ENCODE data around the gene CCER1. TPM values are rescaled to one million over a fixed set of nuclear protein-coding genes. Genes with fewer than 3 reads are reported as not detected.
A peak's percentile ranks its signal among the peaks of the same experiment; 100 is the strongest.
"Not testable (repeated sequence)": the region's sequence is repeated elsewhere in the genome, so short reads cannot be mapped to it uniquely, and the experiment has no call there.

The CCER1 gene, protein sequence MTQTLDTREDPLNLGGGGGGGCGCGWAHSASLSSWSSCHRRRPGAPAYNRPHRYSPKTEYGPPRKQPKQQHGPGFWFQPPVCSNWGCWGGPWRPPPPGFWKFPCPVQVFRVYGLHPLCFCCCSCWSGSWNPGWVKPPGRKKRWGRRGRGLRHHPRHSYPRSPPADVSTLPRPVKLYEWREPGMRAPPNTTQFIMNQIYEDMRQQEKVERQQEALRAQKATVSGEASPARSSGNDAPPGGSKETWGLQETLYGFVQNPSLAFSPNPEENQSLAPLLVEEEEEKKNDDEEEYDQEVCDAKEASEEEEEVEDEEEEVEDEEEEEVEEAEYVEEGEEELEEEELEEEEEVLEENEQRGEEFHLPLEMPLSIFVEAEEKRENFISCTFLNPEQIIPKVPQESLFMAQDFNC
- total RNA-seq, result under 1 TPM in 4 of 8 experiments, not detected in 4; 0.07 to 0.62 (median 0.20) TPM

DNA sequence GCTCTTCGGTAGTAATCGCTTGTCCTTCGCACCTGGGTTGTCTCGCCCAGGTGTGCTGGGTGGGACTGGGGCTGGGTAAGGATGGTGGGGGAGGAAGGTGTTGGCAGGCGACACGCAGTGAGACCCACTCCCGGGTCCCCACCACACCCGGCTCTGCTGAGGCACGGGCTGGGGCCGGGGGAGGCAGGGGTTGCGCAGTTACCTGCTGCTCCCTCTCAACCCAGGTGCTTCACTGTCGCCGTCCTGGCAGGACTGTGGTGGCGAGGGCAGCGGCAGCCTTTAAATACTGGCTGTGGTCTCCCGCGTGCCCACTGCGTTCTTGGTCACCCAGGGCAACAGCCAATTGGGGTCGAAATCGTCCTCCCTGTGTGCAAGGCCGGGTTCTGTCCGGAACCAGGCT lies at the start of gene CCER1:
Gene CCER1 (minus strand): TSS at position 256 of the 400 bp plus-strand sequence. CDS start 434 bp downstream, outside the sequence.
- Histone ChIP-seq H3K4me3 (no peak within 1 kb of the TSS), H3K4me1 (replicated peaks in 1 of 2) (peaks cover 7 to 18% of the 10 kb centered on the region in 2 donors), H3K27ac (no peak within 1 kb of the TSS)
- WGBS, 10 experiments, result 100% methylated on average over 1 of the region's 22 CpGs; no CpG with 5 or more reads in 9 of the 10 experiments
- no peak for ATAC-seq (replicated peaks in 6 of 8)
- in situ Hi-C loops (cut with MboI; ENCODE audit: low pct_unique_long_range_greater_than_20kb in 2 of 9, low sequenced_read_pairs in 9 of 9, unreplicated experiment in 9 of 9), result loop anchor here in 3 of 9 experiments (25.0 kb wide), 3 partner anchors 357 to 1418 kb away; partner anchors contain the start of gene POC1B (in 1 of the 3)

DNA sequence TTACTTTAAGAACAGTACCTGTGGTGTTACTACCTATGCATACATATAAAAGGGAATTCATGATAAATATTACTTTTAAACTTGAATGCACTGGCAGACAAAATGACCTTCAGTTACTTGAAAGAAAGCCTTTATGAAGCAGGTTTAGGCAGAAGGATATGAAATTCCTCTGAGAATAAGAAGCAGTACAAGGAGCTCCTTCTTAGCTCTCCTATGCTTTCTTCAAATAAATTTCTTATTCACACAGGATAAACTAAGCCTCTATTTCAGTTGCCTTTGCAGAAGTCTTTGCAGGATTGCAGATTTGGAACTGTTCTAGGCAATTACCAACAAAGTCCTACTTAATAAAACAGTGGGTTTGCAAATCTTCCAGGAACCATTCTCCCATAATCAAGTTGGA lies 48.8 kb upstream of the CCER1 start:
- no peak for ATAC-seq (replicated peaks in 6 of 8)
- Histone ChIP-seq H3K4me3 (no peak overlapping the region), H3K4me1 (replicated peaks in 1 of 2) (no peaks in the 10 kb centered on the region), H3K27ac (no peak overlapping the region)
- in situ Hi-C loops (cut with MboI; ENCODE audit: low pct_unique_long_range_greater_than_20kb in 2 of 9, low sequenced_read_pairs in 9 of 9, unreplicated experiment in 9 of 9), result no loop called here

DNA sequence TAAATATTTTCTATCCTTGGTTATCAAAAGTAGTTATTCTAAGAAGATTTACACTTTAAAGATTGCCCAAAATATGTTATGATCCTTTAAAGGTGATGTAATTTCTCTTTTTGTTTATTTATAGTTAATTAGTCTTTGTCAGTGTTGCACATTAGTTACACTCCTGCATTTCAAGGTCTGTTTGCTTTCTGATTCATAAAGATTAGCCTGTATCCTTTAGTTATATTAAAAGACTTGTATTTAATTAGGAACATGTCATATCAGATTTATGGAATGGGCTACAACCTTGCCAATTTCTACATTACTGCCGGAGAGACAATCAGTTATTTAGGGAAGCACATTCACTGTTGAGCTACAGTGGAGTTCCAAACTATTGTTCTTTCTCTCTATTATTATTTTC lies 46.3 kb upstream of the CCER1 start:
- 25 to 100% (median 93%) methylated on average over 1 of the region's 1 CpG; no CpG with 5 or more reads in 2 of the 10 experiments for WGBS, 10 experiments
- H3K27ac ChIP-seq, result no peak overlapping the region
- H3K4me3 ChIP-seq, result no peak overlapping the region
- ATAC-seq (replicated peaks in 6 of 8), result no peak
- no peaks in the 10 kb centered on the region for H3K4me1 ChIP-seq (replicated peaks in 1 of 2)
- in situ Hi-C loops (cut with MboI; ENCODE audit: low pct_unique_long_range_greater_than_20kb in 2 of 9, low sequenced_read_pairs in 9 of 9, unreplicated experiment in 9 of 9), result no loop called here

DNA sequence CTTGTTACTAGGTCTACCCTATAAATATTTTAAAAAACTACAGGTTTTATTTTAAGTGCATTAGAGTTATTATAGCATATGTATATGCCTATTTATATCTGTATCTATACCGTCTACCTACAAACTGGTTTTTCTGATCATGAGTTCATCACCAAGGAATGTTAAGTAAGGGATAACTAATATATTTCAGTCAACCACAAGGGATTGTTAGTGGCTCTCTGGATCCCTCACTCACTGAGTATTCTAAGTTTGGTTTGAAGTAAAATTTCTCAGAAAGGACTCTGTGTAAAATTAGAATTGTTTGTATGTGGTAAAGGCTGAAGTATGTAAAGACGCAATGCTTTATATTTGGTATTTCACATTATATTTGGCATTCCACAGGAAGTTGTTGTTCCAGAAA lies 45.0 kb upstream of the CCER1 start:
- Histone ChIP-seq H3K4me3 (no peak overlapping the region), H3K4me1 (replicated peaks in 1 of 2) (no peaks in the 10 kb centered on the region), H3K27ac (no peak overlapping the region)
- no peak for ATAC-seq (replicated peaks in 6 of 8)
- 67 to 100% (median 92%) methylated on average over 1 to 2 of the region's 2 CpGs for WGBS, 10 experiments
- in situ Hi-C loops (cut with MboI; ENCODE audit: low pct_unique_long_range_greater_than_20kb in 2 of 9, low sequenced_read_pairs in 9 of 9, unreplicated experiment in 9 of 9), result loop anchor here in 5 of 9 experiments (25.0 kb wide), 2 partner anchors 112 to 337 kb away; partner anchors contain the start of gene LUM (in 2 of the 5)

DNA sequence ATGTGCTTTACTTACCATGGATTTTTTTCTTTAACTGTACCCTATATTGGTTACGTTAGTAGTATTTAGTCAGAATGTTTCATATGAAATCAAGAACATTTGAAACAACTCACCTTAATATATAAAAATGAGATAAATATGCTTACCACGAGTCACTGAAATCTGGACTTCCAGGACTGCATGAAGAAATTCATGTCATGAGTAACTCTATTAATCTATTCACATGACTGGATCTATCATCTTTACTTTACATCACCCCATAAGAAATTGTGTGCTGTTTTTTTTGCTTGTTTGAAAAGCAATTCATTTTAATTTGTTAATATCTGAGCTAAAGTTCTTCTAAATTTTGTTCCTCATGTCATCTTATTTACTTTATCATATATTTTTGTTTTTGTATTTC lies 44.6 kb upstream of the CCER1 start:
- Histone ChIP-seq H3K27ac (no peak overlapping the region), H3K4me3 (no peak overlapping the region), H3K4me1 (replicated peaks in 1 of 2) (no peaks in the 10 kb centered on the region)
- in situ Hi-C loops (cut with MboI; ENCODE audit: low pct_unique_long_range_greater_than_20kb in 2 of 9, low sequenced_read_pairs in 9 of 9, unreplicated experiment in 9 of 9), result loop anchor here in 5 of 9 experiments (25.0 kb wide), 2 partner anchors 113 to 338 kb away; partner anchors contain the start of gene LUM (in 2 of the 5)
- no peak for ATAC-seq (replicated peaks in 6 of 8)
- 43 to 100% (median 81%) methylated on average over 2 of the region's 2 CpGs; no CpG with 5 or more reads in 1 of the 10 experiments for WGBS, 10 experiments

DNA sequence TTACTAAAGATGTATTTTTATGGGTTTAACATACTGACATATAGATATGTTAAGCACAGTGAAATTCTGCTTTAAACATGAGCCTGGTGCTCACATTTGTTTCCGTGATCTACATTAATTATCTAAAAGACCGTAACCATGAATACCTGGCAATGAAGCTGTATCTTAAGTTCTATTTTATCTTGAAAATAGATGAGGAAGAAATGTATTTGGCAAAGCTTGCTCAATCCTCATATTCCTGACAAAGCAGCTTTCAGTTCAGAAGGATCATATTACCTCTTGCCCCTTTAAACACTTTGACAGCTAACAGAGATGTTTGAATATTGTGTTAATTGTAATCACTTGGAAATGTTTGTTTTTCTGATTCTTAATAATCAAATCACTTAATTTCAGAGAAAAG lies 40.0 kb upstream of the CCER1 start:
- 64 to 100% (median 86%) methylated on average over 1 to 2 of the region's 2 CpGs for whole genome bisulfite sequencing, 10 experiments
- in situ Hi-C loops (cut with MboI; ENCODE audit: low pct_unique_long_range_greater_than_20kb in 2 of 9, low sequenced_read_pairs in 9 of 9, unreplicated experiment in 9 of 9), result loop anchor here in 5 of 9 experiments (25.0 kb wide), 2 partner anchors 117 to 342 kb away; partner anchors contain the start of gene LUM (in 2 of the 5)
- Histone ChIP-seq H3K4me1 (replicated peaks in 1 of 2) (no peaks in the 10 kb centered on the region), H3K4me3 (no peak overlapping the region), H3K27ac (no peak overlapping the region)
- no peak for ATAC-seq (replicated peaks in 6 of 8)

DNA sequence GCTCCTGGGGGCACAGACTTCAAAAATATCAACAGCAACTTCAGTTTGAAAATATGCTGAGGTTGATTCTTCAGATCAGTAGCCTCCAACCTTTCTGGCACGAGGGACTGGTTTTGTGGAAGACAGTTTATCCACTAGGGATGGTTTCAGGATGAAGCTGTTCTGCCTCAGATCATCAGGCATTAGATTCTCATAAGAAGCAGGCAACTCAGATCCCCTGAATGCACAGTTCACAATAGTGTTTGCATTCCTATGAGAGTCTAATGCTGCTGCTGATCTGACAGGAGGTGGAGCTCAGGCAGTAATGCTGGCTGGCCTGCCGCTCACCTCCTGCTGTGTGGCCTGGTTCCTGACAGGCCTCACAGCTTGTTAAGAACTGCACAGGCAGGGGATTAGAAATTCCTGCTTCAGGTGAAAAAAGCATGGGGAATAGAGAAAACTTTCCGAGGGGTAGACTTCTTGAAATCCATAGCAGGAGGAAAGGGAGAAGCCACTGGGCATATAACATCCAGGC lies 37.0 kb upstream of the CCER1 start:
- ATAC-seq (replicated peaks in 6 of 8), result no peak
- WGBS, 10 experiments, result 43 to 86% (median 82%) methylated on average over 1 to 2 of the region's 3 CpGs; no CpG with 5 or more reads in 2 of the 10 experiments
- Histone ChIP-seq H3K4me3 (no peak overlapping the region), H3K4me1 (replicated peaks in 1 of 2) (no peaks in the 10 kb centered on the region), H3K27ac (no peak overlapping the region)
- in situ Hi-C loops (cut with MboI; ENCODE audit: low pct_unique_long_range_greater_than_20kb in 2 of 9, low sequenced_read_pairs in 9 of 9, unreplicated experiment in 9 of 9), result loop anchor here in 5 of 9 experiments (25.0 kb wide), 2 partner anchors 120 to 345 kb away; partner anchors contain the start of gene LUM (in 2 of the 5)

DNA sequence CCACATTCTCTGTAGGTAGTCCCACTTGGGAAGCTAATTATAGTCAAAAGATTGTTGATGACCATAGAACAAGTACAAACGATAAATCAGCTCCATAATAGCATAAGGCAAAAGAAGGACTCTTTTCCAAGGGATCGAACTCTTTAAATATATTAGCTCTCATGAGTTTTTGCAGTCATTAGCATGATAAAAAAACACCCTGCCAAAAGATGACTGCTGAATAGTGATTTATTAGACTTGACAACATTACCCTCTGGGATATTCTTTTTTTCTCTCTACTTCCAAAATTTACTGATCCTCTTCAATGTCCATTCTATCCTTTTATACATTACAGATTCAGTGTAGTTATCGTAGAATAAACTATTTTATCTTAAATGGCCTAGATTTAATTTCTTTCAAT lies 35.6 kb upstream of the CCER1 start:
- in situ Hi-C loops (cut with MboI; ENCODE audit: low pct_unique_long_range_greater_than_20kb in 2 of 9, low sequenced_read_pairs in 9 of 9, unreplicated experiment in 9 of 9), result loop anchor here in 5 of 9 experiments (25.0 kb wide), 2 partner anchors 122 to 347 kb away; partner anchors contain the start of gene LUM (in 2 of the 5)
- Histone ChIP-seq H3K27ac (no peak overlapping the region), H3K4me1 (replicated peaks in 1 of 2) (no peaks in the 10 kb centered on the region), H3K4me3 (no peak overlapping the region)
- WGBS, 10 experiments, result 22 to 100% (median 66%) methylated on average over 1 to 3 of the region's 3 CpGs
- no peak for ATAC-seq (replicated peaks in 6 of 8)

DNA sequence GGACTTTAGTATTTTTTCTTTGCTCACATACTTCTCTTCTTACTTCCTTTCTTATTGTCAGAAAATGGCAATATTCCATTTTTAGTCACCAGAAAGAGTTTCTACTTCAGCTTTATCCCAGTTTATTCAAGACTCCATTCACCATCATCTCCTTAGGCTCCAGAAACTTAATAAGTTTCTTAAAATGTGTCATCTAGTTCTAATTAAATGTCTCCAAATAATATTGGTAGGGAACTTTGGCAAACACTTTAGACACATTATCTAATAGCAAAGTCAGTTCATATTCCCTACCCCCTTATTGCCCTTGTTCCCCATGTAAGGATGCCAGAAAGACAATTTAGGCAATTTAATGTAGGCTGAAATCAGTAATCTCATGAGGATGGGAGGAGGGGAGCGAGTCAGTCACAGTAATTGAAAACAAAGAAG lies 34.7 kb upstream of the CCER1 start:
- Histone ChIP-seq H3K27ac (no peak overlapping the region), H3K4me1 (replicated peaks in 1 of 2) (no peaks in the 10 kb centered on the region), H3K4me3 (no peak overlapping the region)
- in situ Hi-C loops (cut with MboI; ENCODE audit: low pct_unique_long_range_greater_than_20kb in 2 of 9, low sequenced_read_pairs in 9 of 9, unreplicated experiment in 9 of 9), result loop anchor here in 5 of 9 experiments (25.0 kb wide), 2 partner anchors 123 to 348 kb away; partner anchors contain the start of gene LUM (in 2 of the 5)
- ATAC-seq (replicated peaks in 6 of 8), result no peak
- 38 to 100% (median 100%) methylated on average over 1 of the region's 1 CpG; no CpG with 5 or more reads in 1 of the 10 experiments for WGBS, 10 experiments

DNA sequence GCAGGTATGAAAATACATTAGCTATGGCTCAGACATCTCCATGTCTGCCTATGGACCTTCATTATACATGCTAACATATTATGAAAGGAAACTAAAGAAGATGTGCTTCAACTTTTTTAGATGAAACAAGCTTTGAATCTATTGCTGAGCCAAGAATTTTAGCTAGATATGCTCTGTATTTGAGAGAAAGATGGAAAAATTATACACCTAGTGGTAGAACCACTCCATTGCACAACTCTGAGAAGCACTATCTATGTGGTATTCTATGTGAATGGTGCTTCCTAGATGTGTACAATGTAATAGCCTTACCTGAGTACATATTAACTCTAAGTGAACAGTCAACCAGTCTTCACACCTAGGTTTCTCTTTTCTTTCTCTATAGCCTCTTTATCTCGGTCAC lies 32.5 kb upstream of the CCER1 start:
- in situ Hi-C loops (cut with MboI; ENCODE audit: low pct_unique_long_range_greater_than_20kb in 2 of 9, low sequenced_read_pairs in 9 of 9, unreplicated experiment in 9 of 9), result loop anchor here in 5 of 9 experiments (25.0 kb wide), 2 partner anchors 125 to 350 kb away; partner anchors contain the start of gene LUM (in 2 of the 5)
- H3K27ac ChIP-seq, result no peak overlapping the region

DNA sequence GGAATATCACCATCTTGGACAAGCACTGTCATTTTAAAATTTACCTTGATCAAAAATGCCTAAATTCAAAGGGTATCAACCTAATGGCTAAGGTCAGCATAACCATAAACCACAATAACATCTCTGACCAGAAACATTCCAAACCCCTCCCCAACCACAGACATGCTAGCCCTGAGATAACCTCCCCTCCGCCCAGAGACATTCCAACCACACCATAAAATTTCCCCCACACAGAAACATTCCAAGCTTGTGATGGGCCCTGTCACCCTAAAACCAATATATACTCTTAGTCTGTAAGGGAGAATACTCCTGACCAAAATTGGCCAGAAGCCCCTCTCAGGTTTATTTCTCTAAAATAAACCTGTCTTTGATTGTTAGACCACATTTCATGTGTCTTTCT lies 32.1 kb upstream of the CCER1 start:
- Histone ChIP-seq H3K4me3 (no peak overlapping the region), H3K4me1 (replicated peaks in 1 of 2) (no peaks in the 10 kb centered on the region), H3K27ac (no peak overlapping the region)
- ATAC-seq (replicated peaks in 6 of 8), result peak in 1 of 8 experiments; percentile 65
- in situ Hi-C loops (cut with MboI; ENCODE audit: low pct_unique_long_range_greater_than_20kb in 2 of 9, low sequenced_read_pairs in 9 of 9, unreplicated experiment in 9 of 9), result loop anchor here in 5 of 9 experiments (25.0 kb wide), 2 partner anchors 125 to 350 kb away; partner anchors contain the start of gene LUM (in 2 of the 5)
- 83 to 100% methylated on average over 1 of the region's 1 CpG; no CpG with 5 or more reads in 8 of the 10 experiments for WGBS, 10 experiments

More for the DNA sequence above, 32.5 kb upstream of the CCER1 start:
- 100% methylated on average over 1 of the region's 1 CpG; no CpG with 5 or more reads in 7 of the 10 experiments for WGBS, 10 experiments
- no peak for ATAC-seq (replicated peaks in 6 of 8)
- H3K4me1 ChIP-seq (replicated peaks in 1 of 2), result no peaks in the 10 kb centered on the region
- no peak overlapping the region for H3K4me3 ChIP-seq

DNA sequence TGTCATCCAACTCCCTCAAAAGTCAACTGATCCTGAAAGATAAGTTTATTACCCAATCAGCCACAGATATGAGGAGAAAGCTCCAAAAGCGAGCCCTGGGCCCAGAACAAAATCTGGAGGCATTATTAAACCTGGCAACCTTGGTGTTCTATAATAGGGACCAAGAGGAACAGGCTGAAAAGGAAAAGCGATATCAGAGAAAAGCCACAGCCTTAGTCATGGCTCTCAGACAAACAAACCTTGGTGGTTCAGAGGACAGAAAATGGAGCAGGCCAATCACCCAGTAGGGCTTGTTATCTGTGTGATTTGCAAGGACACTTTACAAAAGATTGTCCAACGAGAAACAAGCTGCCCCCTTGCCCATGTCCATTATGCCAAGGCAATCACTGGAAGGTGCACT lies 30.4 kb upstream of the CCER1 start:
- WGBS, 10 experiments, result 0 to 91% (median 78%) methylated on average over 1 to 3 of the region's 3 CpGs; no CpG with 5 or more reads in 1 of the 10 experiments
- ATAC-seq (replicated peaks in 6 of 8); H3K27ac ChIP-seq; H3K4me3 ChIP-seq; H3K4me1 ChIP-seq (replicated peaks in 1 of 2): not testable (repeated sequence)
- in situ Hi-C loops (cut with MboI; ENCODE audit: low pct_unique_long_range_greater_than_20kb in 2 of 9, low sequenced_read_pairs in 9 of 9, unreplicated experiment in 9 of 9), result loop anchor here in 5 of 9 experiments (25.0 kb wide), 2 partner anchors 127 to 352 kb away; partner anchors contain the start of gene LUM (in 2 of the 5)

DNA sequence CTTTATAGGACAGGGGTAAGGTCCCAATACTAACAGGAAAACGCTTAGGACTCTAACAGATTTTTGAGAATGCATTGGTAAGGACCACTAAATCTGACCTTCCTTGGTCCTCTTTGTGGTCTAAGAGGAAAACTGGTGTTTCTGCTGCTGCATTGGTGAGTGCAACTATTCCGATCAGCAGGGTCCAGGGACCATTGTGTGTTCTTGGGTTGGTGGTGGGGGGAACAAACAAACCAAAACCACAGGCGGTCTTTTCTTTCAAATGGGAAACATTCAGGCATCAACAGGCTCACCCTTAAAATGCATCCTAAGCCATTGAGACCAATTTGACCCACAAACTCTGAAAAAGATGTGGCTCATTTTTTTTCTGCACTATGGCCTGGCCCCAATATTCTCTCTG lies 29.1 kb upstream of the CCER1 start:
- in situ Hi-C loops (cut with MboI; ENCODE audit: low pct_unique_long_range_greater_than_20kb in 2 of 9, low sequenced_read_pairs in 9 of 9, unreplicated experiment in 9 of 9), result loop anchor here in 5 of 9 experiments (25.0 kb wide), 2 partner anchors 128 to 353 kb away; partner anchors contain the start of gene LUM (in 2 of the 5)
- H3K27ac ChIP-seq, result no peak overlapping the region
- H3K4me1 ChIP-seq (replicated peaks in 1 of 2), result no peaks in the 10 kb centered on the region
- ATAC-seq (replicated peaks in 6 of 8), result no peak
- H3K4me3 ChIP-seq, result no peak overlapping the region
- WGBS, 10 experiments, result 39 to 100% (median 73%) methylated on average over 1 to 2 of the region's 3 CpGs; no CpG with 5 or more reads in 3 of the 10 experiments

All from motor neuron (in vitro differentiated cells).